ENCODE results near the gene KDM1B.

KDM1B gene

GRCh38 chr6:18265787-18266522 is 110.7 kb downstream of the KDM1B start:
- DNase-seq, result no peak

- DNase-seq, result no peak
Observed at GRCh38 chr6:18266523-18266912, 111.3 kb downstream of the KDM1B start.

DNA sequence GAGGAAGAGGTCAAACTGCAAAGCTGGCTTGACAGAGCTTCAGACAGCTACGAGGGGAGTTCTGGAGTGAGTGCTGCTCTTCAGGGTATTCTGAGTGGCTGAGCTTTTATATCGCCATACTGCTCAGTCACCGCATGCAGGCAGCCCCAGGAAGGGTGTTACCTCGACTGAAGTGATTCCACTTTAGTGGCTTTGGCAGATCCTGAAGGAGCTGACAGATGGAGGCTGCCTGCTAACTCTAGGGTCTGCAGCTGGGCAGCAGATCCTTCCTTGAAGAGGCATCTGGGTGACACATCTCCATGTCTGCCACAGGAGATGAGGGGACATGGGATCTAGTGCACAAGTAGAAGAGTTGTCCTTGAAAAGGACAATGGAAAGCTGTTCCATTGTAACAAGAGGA is 112.8 kb downstream of the KDM1B start:
- no peak for DNase-seq

DNA sequence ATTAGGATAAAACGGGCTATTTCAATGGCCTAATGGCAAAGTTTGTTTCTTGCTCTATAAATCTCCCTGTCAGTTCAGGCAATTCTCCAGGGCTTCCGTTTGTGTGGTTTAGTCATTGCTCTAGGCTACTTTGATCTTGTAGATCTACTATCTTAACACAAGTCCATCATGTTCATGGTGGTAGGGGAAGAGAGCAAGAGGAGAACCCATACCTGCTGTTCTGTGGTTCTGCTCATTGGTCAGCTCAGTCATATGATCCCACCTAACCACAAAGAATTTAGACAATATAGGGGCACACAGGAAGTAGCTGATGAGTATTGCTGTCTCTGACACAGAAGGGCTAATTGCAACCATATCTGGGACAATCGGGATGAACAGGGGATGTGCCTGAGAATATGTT is 114.0 kb downstream of the KDM1B start:
- DNase-seq, result peak; percentile 30

DNA sequence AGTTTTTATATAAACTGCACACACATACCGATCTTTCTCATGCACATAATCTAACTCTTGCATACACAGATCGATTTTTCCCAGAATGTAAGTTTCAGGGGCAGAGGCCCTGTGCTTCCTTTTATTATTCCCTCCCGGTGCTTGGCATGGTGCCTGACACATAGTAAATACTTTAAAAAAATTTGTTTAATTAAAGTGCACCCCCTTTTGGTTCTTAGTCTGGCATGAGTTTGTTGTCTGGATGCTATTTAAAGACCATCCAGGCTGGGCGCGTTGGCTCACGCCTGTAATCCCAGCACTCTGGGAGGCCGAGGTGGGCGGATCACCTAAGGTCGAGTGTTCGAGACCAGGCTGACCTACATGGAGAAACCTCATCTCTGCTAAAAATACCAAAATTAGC is 114.5 kb downstream of the KDM1B start:
- no peak for DNase-seq

GRCh38 chr6:18270216-18270615 is 115.0 kb downstream of the KDM1B start:
- DNase-seq, result no peak

Data from CD4-positive, alpha-beta T cell treated with Interleukin-6 for 4 hours (primary cell).